GM18907 (cell line): ENCODE measurements around the gene TMED6.
"Not testable (repeated sequence)": the region's sequence is repeated elsewhere in the genome, so short reads cannot be mapped to it uniquely, and the experiment has no call there.

Experiments
- ATAC-seq: cut with Tn5 transposase; IDR thresholded peaks from one replicate; pipeline ENCODE4 v1.9.1; 2021; ENCODE audit warnings: mild to moderate bottlenecking, moderate library complexity; ENCODE audit not compliant: unreplicated experiment

TMED6 gene

DNA sequence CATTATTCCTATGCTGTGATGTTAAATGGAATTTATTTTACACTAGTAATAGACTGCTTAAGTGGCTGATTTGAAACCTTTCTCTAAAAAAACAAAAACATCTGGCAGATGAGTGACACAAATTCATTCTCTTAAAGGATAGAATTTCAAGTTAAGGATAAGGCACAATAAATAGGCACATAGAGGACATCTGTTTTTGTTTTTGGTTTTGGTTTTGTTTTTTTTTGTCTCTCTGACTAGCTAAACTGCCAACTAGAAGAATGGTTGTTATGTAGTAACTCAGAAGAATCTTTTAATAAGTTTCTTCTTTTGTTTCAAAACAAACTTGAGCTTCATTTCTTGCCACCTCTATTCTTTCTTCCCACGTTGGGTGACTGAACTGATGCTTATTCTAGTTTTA, 45.6 kb downstream of the TMED6 start:
- no peak for ATAC-seq

DNA sequence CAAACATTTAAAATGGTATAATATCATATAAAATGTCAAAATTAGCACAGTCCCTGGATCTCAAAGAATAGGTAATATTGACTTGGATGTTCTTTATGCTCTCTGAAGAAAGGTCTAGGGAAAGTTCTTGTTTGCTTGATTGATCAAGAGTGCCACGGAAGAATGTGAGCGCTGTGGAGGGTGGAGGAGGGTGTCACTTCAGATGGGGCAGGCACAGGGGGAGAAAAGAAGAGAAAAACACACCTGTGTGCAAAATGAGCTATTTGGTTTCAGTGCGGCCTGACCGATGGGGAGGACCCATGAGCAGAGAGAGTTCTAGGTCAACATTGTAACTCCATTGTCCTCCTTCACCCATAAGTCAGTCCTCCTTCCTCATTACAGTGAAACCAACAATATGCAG, 49.3 kb downstream of the TMED6 start:
- no peak for ATAC-seq

DNA sequence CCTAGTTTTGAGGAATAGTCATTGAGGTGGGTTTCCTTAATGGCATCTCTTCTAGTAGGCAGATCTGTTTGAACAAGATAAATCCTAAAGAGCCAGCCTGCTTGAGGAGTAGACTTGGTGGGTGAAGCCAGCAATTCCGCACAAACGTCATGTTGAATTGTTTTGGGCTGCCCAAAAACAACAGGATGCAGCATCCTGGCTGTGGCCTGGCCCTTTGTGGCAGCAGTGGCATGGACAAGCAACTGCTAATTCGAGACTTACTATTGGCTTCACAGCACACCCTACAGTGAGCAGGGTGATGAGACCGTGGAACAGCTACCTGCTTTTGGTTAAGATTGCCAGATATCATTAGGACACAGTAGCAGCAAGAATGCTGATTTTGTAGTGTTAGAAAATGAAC, 49.7 kb downstream of the TMED6 start:
- no peak for ATAC-seq

DNA sequence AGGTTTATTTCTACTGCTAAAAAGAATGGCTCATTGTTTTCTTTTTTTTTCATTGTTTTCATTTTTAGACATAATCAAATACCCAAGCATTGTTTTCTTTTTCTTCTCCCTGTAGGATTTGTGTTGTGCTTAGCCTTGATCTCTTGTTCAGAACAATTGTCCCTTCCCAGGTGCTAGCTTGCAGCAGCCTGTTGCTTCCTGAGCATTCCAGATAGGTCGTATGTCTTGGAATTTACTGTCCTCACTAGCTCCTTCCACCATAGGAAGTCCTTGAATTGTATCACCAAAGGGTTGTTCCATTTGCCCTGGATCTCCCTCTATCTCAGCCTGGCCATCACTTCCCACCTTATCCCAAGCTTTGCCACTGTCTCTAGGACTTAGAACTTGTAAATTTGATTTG, 50.4 kb downstream of the TMED6 start:
- ATAC-seq = no peak

DNA sequence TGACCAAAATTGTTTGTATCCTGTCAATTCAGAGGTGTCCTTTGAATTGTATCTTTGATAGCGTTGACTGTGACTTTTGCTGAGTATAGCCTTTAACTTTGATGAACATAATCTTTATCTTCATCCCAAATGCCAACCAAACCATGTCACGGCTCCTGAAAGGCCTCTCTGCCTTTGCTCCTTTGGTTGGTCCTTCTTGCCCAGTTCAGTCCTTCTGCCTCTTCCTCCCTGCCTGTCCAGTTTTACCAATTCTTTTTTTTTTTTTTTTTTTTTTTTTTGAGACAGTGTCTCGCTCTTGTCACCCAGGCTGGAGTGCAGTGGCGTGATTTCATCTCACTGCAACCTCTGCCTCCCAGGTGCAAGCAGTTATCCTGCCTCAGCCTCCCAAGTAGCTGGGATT, 53.3 kb downstream of the TMED6 start:
- ATAC-seq = no peak

GRCh38 chr16:69296771-69297170, 54.8 kb downstream of the TMED6 start:
- not testable (repeated sequence) for ATAC-seq

DNA sequence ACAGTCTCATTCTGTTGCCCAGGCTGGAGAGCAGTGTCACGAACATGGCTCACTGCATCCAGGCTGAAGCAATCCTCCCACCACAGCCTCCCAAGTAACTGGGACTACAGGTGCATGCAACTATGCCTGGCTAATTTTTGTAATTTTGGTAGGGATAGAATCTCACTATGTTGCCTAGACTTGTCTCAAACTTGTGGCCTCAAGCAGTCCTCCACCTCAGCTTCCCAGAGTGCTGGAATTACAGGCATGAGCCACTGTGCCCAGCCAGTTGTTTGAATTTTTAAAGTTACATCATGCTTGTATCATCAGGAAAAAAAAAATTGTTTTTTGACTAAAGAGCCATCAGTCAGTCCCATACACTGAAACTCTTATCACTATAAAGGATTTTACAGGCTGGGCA, 57.5 kb downstream of the TMED6 start:
- ATAC-seq = no peak

- no peak for ATAC-seq
Measured at GRCh38 chr16:69293401-69293800, 58.2 kb downstream of the TMED6 start.
